GM23248 (cell line): ENCODE results near the gene OLFM3. TPM values are rescaled to one million over a fixed set of nuclear protein-coding genes. Genes with fewer than 3 reads are reported as not detected.

Experiments used
- DNase-seq: peaks from one replicate; pipeline ENCODE4 v3.0.0-alpha.2; 2015
- H2AFZ ChIP-seq: fragments of 200-600 bp; sonication (generic); 2 replicates; pipeline ENCODE4 v1.6.1; 2016; ENCODE audit warnings: antibody characterized with exemption
- H3F3A ChIP-seq: fragments of 200-600 bp; sonication (generic); 2 replicates; pipeline ENCODE4 v1.6.1; 2016; ENCODE audit warnings: mild to moderate bottlenecking, antibody characterized with exemption, mixed run types; ENCODE audit not compliant: insufficient read depth
- H3K27ac ChIP-seq: fragments of 200-600 bp; sonication (generic); 2 replicates; pipeline ENCODE4 v1.5.1; 2016; ENCODE audit warnings: mild to moderate bottlenecking
- H3K27me3 ChIP-seq: fragments of 200-600 bp; sonication (generic); replicated peaks from 2 replicates; pipeline ENCODE4 v1.6.1; 2016; ENCODE audit warnings: mild to moderate bottlenecking; ENCODE audit not compliant: insufficient read depth
- H3K36me3 ChIP-seq: fragments of 200-600 bp; sonication (generic); 2 replicates; pipeline ENCODE4 v1.6.1; 2016; ENCODE audit warnings: low read depth, mild to moderate bottlenecking
- H3K4me1 ChIP-seq: fragments of 200-600 bp; sonication (generic); 2 replicates; pipeline ENCODE4 v1.6.1; 2016; ENCODE audit warnings: mild to moderate bottlenecking; ENCODE audit not compliant: insufficient read depth
- H3K4me2 ChIP-seq: fragments of 200-600 bp; sonication (generic); one replicate; pipeline ENCODE4 v1.6.1; 2016; ENCODE audit warnings: mild to moderate bottlenecking; ENCODE audit not compliant: unreplicated experiment
- H3K4me3 ChIP-seq: fragments of 200-600 bp; sonication (generic); 2 replicates; pipeline ENCODE4 v1.5.1; 2016; ENCODE audit warnings: mild to moderate bottlenecking
- H3K79me2 ChIP-seq: fragments of 200-600 bp; sonication (generic); 2 replicates; pipeline ENCODE4 v1.6.1; 2016; ENCODE audit warnings: mild to moderate bottlenecking; ENCODE audit not compliant: insufficient read depth
- H3K9ac ChIP-seq: fragments of 200-600 bp; sonication (generic); 2 replicates; pipeline ENCODE4 v1.6.1; 2016; ENCODE audit warnings: mild to moderate bottlenecking
- H3K9me2 ChIP-seq: fragments of 200-600 bp; sonication (generic); 2 replicates; pipeline ENCODE4 v1.6.1; 2016; ENCODE audit warnings: mixed run types, mild to moderate bottlenecking, moderate library complexity; ENCODE audit not compliant: insufficient read depth
- H3K9me3 ChIP-seq: fragments of 200-600 bp; sonication (generic); one replicate; pipeline ENCODE4 v1.6.1; 2017; ENCODE audit warnings: low read depth
- H4K20me1 ChIP-seq: fragments of 200-600 bp; sonication (generic); 2 replicates; pipeline ENCODE4 v1.6.0; 2016; ENCODE audit not compliant: insufficient read depth
- EZH2 ChIP-seq: fragments of 200-600 bp; sonication (generic); IDR thresholded peaks from 2 replicates; pipeline ENCODE4 v1.6.1; 2018; ENCODE audit warnings: antibody characterized with exemption, mild to moderate bottlenecking; ENCODE audit not compliant: insufficient read depth, poor library complexity, severe bottlenecking
- EZH2phosphoT487 ChIP-seq: fragments of 200-600 bp; sonication (generic); IDR thresholded peaks from 2 replicates; pipeline ENCODE4 v1.6.1; 2018; ENCODE audit warnings: antibody characterized with exemption, moderate library complexity, mild to moderate bottlenecking, low read depth; ENCODE audit not compliant: insufficient read depth
- WGBS, 2 experiments: methylation state at CpG; one replicate each; pipeline ENCODE4 v1.1.6; 2015 to 2017; ENCODE audit warnings: low lambda C conversion rate in 2 of 2, low coverage in 1 of 2; ENCODE audit errors: missing lambda C conversion rate in 2 of 2; 5-methylcytosine and 5-hydroxymethylcytosine counted together
- in situ Hi-C: fragments of 300-500 bp; cut with MboI; formaldehyde crosslinking; loops from 2 replicates; pipeline ENCODE4 v1.15.0; 2020
- polyA plus RNA-seq: library from polyadenylated mRNA; unstranded; fragments of >200 nt; fragmentation: Nextera tagmentation; extraction: Ambion mirVana; gene quantifications from 2 replicates; pipeline ENCODE4 v1.2.1, GENCODE V29; 2016
- total RNA-seq: library from RNA; depleted of rRNA; stranded (reverse); fragments of >200 nt; shearing (Covaris generic); gene quantifications from 2 replicates; pipeline ENCODE4 v1.2.3, GENCODE V29; 2014

Gene OLFM3
- total and polyA plus RNA-seq, 2 experiments from 2014 or later: not detected

DNA sequence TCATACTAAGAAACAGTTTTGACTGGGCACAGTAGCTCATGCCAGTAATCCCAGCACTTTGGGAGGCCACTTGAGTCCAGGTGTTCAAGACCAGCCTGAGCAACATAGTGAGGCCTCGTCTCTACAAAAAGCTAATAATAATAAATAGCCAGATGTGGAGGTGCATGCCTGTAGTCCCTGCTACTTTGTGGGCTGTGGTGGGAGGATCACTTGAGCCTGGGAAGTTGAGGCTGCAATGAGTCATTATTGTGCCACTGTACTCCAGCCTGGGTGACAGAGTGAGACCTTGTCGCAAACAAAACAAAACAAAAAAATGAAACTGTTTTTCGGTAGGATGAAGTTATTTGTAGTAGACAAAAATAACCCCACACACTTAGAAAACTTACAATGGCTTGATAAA is 19.0 kb upstream of the OLFM3 start:
- H3K36me3 ChIP-seq: no peaks in the 10 kb centered on the region
- 26 to 44% methylated on average over 3 of the region's 3 CpGs for WGBS, 2 experiments
- TF ChIP-seq EZH2phosphoT487 (no peak), EZH2 (no peak)

DNA sequence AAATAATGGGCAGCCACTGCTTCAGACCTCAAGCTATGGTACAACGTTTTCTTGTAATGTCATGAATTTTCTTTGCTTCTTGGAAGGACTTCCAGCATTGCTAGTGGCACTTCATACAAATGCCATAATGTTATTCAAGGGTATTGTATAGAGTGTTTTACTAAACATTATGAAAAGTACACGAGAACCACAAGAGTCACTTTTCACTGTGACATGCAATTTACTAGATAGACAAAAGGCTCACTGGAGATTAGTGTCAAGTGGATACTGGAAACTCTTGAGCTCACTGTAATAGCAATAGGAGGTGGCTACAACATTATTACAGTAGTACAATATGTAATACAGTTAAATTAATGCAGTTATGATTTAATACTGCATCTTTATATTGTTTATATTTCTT is 5.3 kb upstream of the OLFM3 start:
- no peaks in the 10 kb centered on the region for H3F3A ChIP-seq
- no peaks in the 10 kb centered on the region for H3K4me1 ChIP-seq
- no peaks in the 10 kb centered on the region for H3K9me2 ChIP-seq
- no peak for DNase-seq
- no peak overlapping the region for H3K27ac ChIP-seq
- no peak for TF ChIP-seq EZH2phosphoT487
- no peak for TF ChIP-seq EZH2
- no peaks in the 10 kb centered on the region for H4K20me1 ChIP-seq
- in situ Hi-C loops: no loop called here
- H2AFZ ChIP-seq: no peak overlapping the region
- H3K9ac ChIP-seq: no peak overlapping the region
- H3K4me3 ChIP-seq: no peak overlapping the region
- H3K4me2 ChIP-seq: no peak overlapping the region
- H3K9me3 ChIP-seq: no peaks in the 10 kb centered on the region
- H3K27me3 ChIP-seq: no peaks in the 10 kb centered on the region
- no peaks in the 10 kb centered on the region for H3K36me3 ChIP-seq
- 2 to 5% methylated on average over 2 of the region's 2 CpGs for WGBS, 2 experiments
- no peaks in the 10 kb centered on the region for H3K79me2 ChIP-seq

More for the DNA sequence above, 19.0 kb upstream of the OLFM3 start:
- no peak overlapping the region for H2AFZ ChIP-seq
- no peaks in the 10 kb centered on the region for H3K9me3 ChIP-seq
- no peaks in the 10 kb centered on the region for H3F3A ChIP-seq
- no peaks in the 10 kb centered on the region for H3K27me3 ChIP-seq
- H3K79me2 ChIP-seq: no peaks in the 10 kb centered on the region
- DNase-seq: no peak
- H3K4me3 ChIP-seq: no peak overlapping the region
- H3K4me2 ChIP-seq: no peak overlapping the region
- H3K27ac ChIP-seq: no peak overlapping the region
- no peak overlapping the region for H3K9ac ChIP-seq
- in situ Hi-C loops: no loop called here
- no peaks in the 10 kb centered on the region for H3K9me2 ChIP-seq
- H3K4me1 ChIP-seq: no peaks in the 10 kb centered on the region
- H4K20me1 ChIP-seq: no peaks in the 10 kb centered on the region

DNA sequence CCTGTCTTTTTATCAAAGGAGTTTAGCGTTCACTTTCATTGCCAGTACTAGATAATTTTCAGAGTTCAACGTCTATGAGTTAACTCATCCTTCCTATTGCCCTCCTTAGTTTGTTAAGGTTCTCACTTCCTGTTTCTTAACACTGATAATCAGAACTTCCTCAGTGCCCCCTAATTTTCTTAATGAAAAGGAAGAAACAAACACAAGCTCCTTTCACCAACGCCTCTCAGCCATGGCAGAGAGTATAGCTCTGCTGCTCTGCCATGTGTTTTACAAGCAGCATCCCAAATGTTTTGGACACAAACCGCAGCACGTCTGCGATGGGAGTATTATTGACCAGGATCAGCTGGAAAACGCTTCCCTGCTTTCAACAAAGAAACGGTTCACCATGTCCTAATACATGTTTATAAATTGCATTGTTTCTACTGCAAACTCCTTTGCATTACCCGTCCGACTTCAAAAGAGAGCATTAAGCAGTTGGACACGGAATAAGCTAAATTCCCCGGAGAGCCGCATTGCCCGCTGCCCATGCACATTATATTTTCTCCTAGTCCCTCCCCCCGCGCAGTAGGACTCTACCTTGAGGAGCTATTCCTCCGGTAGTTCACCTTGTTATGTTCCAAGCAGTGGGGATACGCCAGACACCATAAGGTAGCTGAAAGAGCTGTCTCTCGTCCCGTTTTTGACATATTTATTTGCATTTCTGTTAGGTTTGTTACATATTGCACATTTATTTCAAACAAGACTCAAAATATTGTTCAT is 561 bp downstream of the OLFM3 start:
- Histone ChIP-seq H4K20me1 (no peaks in the 10 kb centered on the region), H3K27me3 (no peaks in the 10 kb centered on the region), H3K79me2 (no peaks in the 10 kb centered on the region), H3K9me3 (no peaks in the 10 kb centered on the region), H3K4me3 (no peak overlapping the region), H3K9me2 (no peaks in the 10 kb centered on the region), H3K9ac (no peak overlapping the region), H3K36me3 (no peaks in the 10 kb centered on the region), H2AFZ (no peak overlapping the region), H3F3A (no peaks in the 10 kb centered on the region), H3K4me1 (no peaks in the 10 kb centered on the region), H3K27ac (no peak overlapping the region), H3K4me2 (no peak overlapping the region)
- in situ Hi-C loops: no loop called here
- DNase-seq: no peak
- 1% methylated on average over 20 of the region's 20 CpGs for WGBS, 2 experiments
- TF ChIP-seq EZH2phosphoT487: no peak
- TF ChIP-seq EZH2: no peak

DNA sequence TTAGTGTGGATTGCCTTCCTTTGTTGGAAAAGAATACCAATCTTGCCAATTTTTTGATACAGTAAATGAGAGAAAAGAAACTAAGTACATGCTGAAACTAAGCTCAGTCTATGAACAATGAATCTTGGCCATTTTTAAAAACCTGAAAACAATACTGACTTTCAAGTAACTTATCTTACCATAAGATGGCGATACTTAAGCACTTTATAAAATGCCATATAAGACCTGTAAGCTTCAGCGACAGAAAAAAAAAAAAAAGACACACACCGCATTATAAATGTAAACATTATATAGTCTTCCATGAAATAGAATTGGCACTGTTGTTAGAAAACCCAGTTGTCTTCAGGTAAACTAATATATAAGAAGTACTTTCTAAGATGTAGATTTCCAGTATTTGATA is 3.0 kb downstream of the OLFM3 start:
- no peak overlapping the region for H3K9ac ChIP-seq
- no peaks in the 10 kb centered on the region for H3K9me2 ChIP-seq
- H3F3A ChIP-seq: no peaks in the 10 kb centered on the region
- no peak overlapping the region for H2AFZ ChIP-seq
- H3K4me3 ChIP-seq: no peak overlapping the region
- no peaks in the 10 kb centered on the region for H3K9me3 ChIP-seq
- H3K27ac ChIP-seq: no peak overlapping the region
- no peak overlapping the region for H3K4me2 ChIP-seq
- H3K36me3 ChIP-seq: no peaks in the 10 kb centered on the region
- no peaks in the 10 kb centered on the region for H3K79me2 ChIP-seq
- no peaks in the 10 kb centered on the region for H4K20me1 ChIP-seq
- H3K4me1 ChIP-seq: no peaks in the 10 kb centered on the region
- DNase-seq: peak; percentile 1
- WGBS, 2 experiments: 8 to 19% methylated on average over 3 of the region's 3 CpGs
- in situ Hi-C loops: no loop called here
- no peaks in the 10 kb centered on the region for H3K27me3 ChIP-seq
- TF ChIP-seq EZH2: no peak
- TF ChIP-seq EZH2phosphoT487: no peak
